GM10248 (cell line): ENCODE measurements around the gene PAQR9.

Experiments used
- CTCF ChIA-PET: fragments of 300-600 bp; sonication (Branson Sonifier 250); formaldehyde crosslinking; extraction: SDS; loops from one replicate; lab custom pipeline; 2021; ENCODE audit warnings: antibody characterized with exemption; lab: Yijun Ruan, JAX
- POLR2A ChIA-PET: fragments of 350-650 bp; sonication (Branson Sonifier 250); formaldehyde crosslinking; extraction: SDS; loops from one replicate; lab custom pipeline; 2020; ENCODE audit warnings: antibody characterized with exemption; lab: Yijun Ruan, JAX
- DNase-seq: peaks from one replicate; pipeline ENCODE4 v3.0.0; 2012; ENCODE audit errors: extremely low spot score
- TF ChIP-seq, protein P1 (sequence below): IDR thresholded peaks from 2 replicates; pipeline ENCODE4 v1.5.1; 2012; ENCODE audit warnings: mild to moderate bottlenecking, low read depth; ENCODE audit errors: extremely low read depth, missing control alignments, control extremely low read depth

PAQR9 gene, protein sequence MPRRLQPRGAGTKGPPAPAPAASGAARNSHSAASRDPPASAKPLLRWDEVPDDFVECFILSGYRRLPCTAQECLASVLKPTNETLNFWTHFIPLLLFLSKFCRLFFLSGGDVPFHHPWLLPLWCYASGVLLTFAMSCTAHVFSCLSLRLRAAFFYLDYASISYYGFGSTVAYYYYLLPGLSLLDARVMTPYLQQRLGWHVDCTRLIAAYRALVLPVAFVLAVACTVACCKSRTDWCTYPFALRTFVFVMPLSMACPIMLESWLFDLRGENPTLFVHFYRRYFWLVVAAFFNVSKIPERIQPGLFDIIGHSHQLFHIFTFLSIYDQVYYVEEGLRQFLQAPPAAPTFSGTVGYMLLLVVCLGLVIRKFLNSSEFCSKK

DNA sequence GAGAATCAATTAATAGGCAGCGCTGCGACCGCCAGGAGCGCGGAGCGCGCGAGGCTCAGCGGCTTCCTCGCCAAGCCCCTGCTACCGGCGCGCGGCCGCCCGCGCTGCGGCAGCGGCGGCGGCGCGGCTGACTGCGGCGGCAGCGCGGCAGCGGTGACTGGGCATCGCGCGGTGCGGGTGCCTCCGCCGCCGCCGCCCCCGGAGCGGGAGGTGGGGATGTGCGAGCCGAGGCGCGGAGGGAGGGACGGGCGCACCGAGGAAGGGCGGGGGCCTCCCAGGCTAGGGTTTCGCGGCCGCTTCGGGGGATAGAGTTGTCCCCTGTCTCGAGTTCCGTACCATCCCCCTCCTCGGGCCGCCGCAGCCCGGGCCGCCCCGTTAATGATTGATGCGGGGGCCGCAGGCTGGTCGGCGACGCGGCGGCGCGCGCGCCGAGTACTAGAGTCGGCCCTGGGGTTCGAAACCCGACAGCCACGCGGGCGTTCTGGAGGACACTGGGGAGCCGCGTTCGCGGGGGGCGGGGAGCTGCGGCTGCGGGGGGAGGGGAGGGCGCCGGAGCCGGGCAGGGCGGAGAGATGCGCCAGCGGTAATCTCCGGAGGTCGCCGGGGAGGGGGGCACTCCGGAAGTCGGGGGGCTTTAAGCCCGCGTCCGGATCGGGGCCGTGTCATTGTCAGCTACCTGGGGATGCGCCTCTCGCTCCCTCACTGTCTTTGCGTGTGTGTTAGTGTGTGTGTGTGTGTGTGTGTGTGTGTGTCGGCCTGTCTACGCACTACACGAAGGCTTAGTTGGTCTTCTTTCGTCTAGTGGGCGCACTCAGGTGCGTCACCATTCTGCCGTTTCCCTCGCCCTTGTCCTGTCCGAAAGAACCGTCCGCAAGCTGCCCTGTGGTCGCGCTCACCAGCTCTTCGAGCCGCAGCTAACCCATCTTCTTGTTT is at the start of gene PAQR9:
TSS of gene PAQR9 (minus strand) at position 159 of the 933 bp plus-strand sequence. CDS start 338 bp downstream, outside the sequence.
- peak; percentile 37 for DNase-seq
- ChIA-PET CTCF (interaction anchor here (1.0 kb wide), 1 partner anchor 36 kb away, joined by 3 read pairs; no protein-coding TSS in a partner anchor), POLR2A (interaction anchor here (0.6 kb wide), 1 partner anchor 81 kb away, joined by 5 read pairs; no protein-coding TSS in a partner anchor)
- TF ChIP-seq, protein P1, sequence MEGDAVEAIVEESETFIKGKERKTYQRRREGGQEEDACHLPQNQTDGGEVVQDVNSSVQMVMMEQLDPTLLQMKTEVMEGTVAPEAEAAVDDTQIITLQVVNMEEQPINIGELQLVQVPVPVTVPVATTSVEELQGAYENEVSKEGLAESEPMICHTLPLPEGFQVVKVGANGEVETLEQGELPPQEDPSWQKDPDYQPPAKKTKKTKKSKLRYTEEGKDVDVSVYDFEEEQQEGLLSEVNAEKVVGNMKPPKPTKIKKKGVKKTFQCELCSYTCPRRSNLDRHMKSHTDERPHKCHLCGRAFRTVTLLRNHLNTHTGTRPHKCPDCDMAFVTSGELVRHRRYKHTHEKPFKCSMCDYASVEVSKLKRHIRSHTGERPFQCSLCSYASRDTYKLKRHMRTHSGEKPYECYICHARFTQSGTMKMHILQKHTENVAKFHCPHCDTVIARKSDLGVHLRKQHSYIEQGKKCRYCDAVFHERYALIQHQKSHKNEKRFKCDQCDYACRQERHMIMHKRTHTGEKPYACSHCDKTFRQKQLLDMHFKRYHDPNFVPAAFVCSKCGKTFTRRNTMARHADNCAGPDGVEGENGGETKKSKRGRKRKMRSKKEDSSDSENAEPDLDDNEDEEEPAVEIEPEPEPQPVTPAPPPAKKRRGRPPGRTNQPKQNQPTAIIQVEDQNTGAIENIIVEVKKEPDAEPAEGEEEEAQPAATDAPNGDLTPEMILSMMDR, result no peak

DNA sequence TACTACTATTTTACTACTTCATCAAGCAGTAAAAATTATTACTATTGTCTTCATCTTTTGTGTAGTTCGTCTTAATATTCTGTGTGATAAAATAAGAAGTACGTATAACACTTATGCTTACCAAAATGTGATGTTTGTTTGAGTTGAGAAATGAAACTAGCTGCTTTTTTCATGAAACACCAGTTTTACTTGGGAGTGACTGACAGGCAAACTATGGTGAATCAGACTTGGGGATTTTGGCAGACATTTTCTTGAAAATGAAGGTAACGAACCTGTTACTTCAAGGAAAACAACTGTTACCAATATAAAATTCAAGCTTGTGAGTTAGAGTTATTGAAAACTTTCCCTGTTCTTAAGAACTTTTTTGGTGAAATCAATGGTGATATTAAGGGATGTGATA is 48.2 kb upstream of the PAQR9 start:
- DNase-seq, result no peak
- TF ChIP-seq, protein P1, result no peak
- ChIA-PET POLR2A (no interaction called here), CTCF (interaction anchor here (1.1 to 2.7 kb wide), 3 partner anchors 10 to 183 kb away, joined by 3 to 12 read pairs (median 6); partner anchors contain the start of gene U2SURP)

GRCh38 chr3:143010024-143010423 is 46.5 kb upstream of the PAQR9 start:
- TF ChIP-seq, protein P1, result no peak
- POLR2A ChIA-PET, result no interaction called here
- DNase-seq, result no peak
- CTCF ChIA-PET, result interaction anchor here (1.2 kb wide), 1 partner anchor 9 kb away, joined by 7 read pairs; the partner anchor contains the start of gene U2SURP

DNA sequence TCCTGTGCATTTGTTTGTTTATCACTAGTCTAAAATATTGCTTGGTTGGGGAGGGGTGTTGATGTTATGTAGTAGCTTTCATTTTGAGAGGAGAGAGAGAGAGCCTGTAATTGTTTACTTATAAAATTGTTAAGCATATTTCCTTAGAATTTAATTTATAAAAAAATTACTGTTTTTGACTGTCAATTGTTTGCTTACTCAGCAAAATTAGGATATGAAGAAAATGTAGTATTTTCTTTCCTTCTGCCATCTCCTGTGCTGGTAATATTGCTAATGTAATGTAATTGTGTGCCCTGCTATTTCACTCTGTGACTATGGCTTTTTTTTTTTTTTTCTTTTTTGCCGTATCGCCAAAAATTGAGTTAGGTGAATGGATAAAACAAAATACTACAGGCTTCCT is 41.3 kb upstream of the PAQR9 start:
- TF ChIP-seq, protein P1, result no peak
- CTCF ChIA-PET, result no interaction called here
- DNase-seq, result no peak
- POLR2A ChIA-PET, result no interaction called here

DNA sequence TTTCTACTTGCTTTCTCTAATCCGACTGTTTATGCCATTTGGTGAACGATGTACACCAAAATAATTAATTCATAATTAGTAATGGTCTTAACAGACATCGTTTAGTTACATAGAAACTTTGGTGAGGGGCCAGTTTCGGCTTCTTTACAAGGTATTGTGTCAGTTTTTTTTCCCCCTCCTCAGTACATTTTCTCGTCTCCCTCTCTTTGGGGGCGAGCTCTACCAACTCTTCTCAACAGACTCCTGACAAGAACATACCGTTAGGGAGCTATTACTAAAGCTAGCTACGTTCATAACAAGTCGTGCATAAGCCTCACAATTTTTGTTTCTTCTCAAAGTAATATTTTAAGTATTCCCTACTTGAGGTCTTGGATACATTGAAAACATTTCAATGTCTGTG is 39.3 kb upstream of the PAQR9 start:
- CTCF ChIA-PET, result interaction anchor here (0.8 to 5.3 kb wide), 4 partner anchors 12 to 672 kb away, joined by 3 to 27 read pairs (median 9); no protein-coding TSS in a partner anchor
- POLR2A ChIA-PET, result no interaction called here
- DNase-seq, result no peak

More for the DNA sequence above, 39.3 kb upstream of the PAQR9 start:
- TF ChIP-seq, protein P1, result no peak
